ENCODE results near the gene ZSCAN22.
"Not testable (repeated sequence)": the region's sequence is repeated elsewhere in the genome, so short reads cannot be mapped to it uniquely, and the experiment has no call there.

Gene ZSCAN22

GRCh38 chr19:58305065-58305931 is 21.5 kb upstream of the ZSCAN22 start, which contains the start of gene ERVK3-1:
Gene ERVK3-1 (plus strand): TSS chr19:58305377. CDS start chr19:58312169, 6,792 bp downstream.
- Histone ChIP-seq H3K9me3 (ENCODE audit: severe bottlenecking) (no peaks in the 10 kb centered on the region), H3K27me3 (ENCODE audit: insufficient read depth, poor library complexity, severe bottlenecking) (no peaks in the 10 kb centered on the region), H3K27ac (ENCODE audit: poor library complexity, severe bottlenecking) (peak within 1 kb of the TSS; percentile 33), H3K4me1 (ENCODE audit: insufficient read depth, poor library complexity, severe bottlenecking) (peaks cover 6% of the 10 kb centered on the region), H3K4me3 (ENCODE audit: severe bottlenecking) (peak within 1 kb of the TSS; percentile 78), H3K36me3 (ENCODE audit: low read depth) (peaks cover 53% of the 10 kb centered on the region)
- no peak for TF ChIP-seq CTCF (IDR thresholded peaks at IDR 0.05; ENCODE audit: poor library complexity, severe bottlenecking)
- peak; percentile 94 for DNase-seq (ENCODE audit: low spot score)
- peak; percentile 100 for ATAC-seq (ENCODE audit: low read depth)

GRCh38 chr19:58305932-58306323 is 20.9 kb upstream of the ZSCAN22 start:
- ATAC-seq (ENCODE audit: low read depth) (no peak), DNase-seq (ENCODE audit: low spot score) (no peak)
- peak overlapping the region; percentile 33 for H3K27ac ChIP-seq (ENCODE audit: poor library complexity, severe bottlenecking)
- peaks cover 6% of the 10 kb centered on the region for H3K4me1 ChIP-seq (ENCODE audit: insufficient read depth, poor library complexity, severe bottlenecking)
- H3K36me3 ChIP-seq (ENCODE audit: low read depth) = peaks cover 56% of the 10 kb centered on the region
- no peaks in the 10 kb centered on the region for H3K9me3 ChIP-seq (ENCODE audit: severe bottlenecking)
- no peak for TF ChIP-seq CTCF (IDR thresholded peaks at IDR 0.05; ENCODE audit: poor library complexity, severe bottlenecking)
- no peaks in the 10 kb centered on the region for H3K27me3 ChIP-seq (ENCODE audit: insufficient read depth, poor library complexity, severe bottlenecking)
- peak overlapping the region; percentile 78 for H3K4me3 ChIP-seq (ENCODE audit: severe bottlenecking)

- no peaks in the 10 kb centered on the region for H3K27me3 ChIP-seq (ENCODE audit: insufficient read depth, poor library complexity, severe bottlenecking)
- peaks cover 6% of the 10 kb centered on the region for H3K4me1 ChIP-seq (ENCODE audit: insufficient read depth, poor library complexity, severe bottlenecking)
- DNase-seq (ENCODE audit: low spot score) = no peak
- H3K27ac ChIP-seq (ENCODE audit: poor library complexity, severe bottlenecking) = no peak overlapping the region
- no peak overlapping the region for H3K4me3 ChIP-seq (ENCODE audit: severe bottlenecking)
- H3K36me3 ChIP-seq (ENCODE audit: low read depth) = peaks cover 64% of the 10 kb centered on the region
- no peaks in the 10 kb centered on the region for H3K9me3 ChIP-seq (ENCODE audit: severe bottlenecking)
- no peak for TF ChIP-seq CTCF (IDR thresholded peaks at IDR 0.05; ENCODE audit: poor library complexity, severe bottlenecking)
- no peak for ATAC-seq (ENCODE audit: low read depth)
Observed at GRCh38 chr19:58307736-58308135, 19.1 kb upstream of the ZSCAN22 start.

- H3K36me3 ChIP-seq (ENCODE audit: low read depth) = peaks cover 89% of the 10 kb centered on the region
- H3K9me3 ChIP-seq (ENCODE audit: severe bottlenecking); H3K27ac ChIP-seq (ENCODE audit: poor library complexity, severe bottlenecking); H3K27me3 ChIP-seq (ENCODE audit: insufficient read depth, poor library complexity, severe bottlenecking); H3K4me3 ChIP-seq (ENCODE audit: severe bottlenecking); DNase-seq (ENCODE audit: low spot score); H3K4me1 ChIP-seq (ENCODE audit: insufficient read depth, poor library complexity, severe bottlenecking); ATAC-seq (ENCODE audit: low read depth): not testable (repeated sequence)
- peak; percentile 53 for TF ChIP-seq CTCF (IDR thresholded peaks at IDR 0.05; ENCODE audit: poor library complexity, severe bottlenecking)
Observed at GRCh38 chr19:58310685-58311084, 16.1 kb upstream of the ZSCAN22 start.

- no peaks in the 10 kb centered on the region for H3K4me1 ChIP-seq (ENCODE audit: insufficient read depth, poor library complexity, severe bottlenecking)
- no peak overlapping the region for H3K4me3 ChIP-seq (ENCODE audit: severe bottlenecking)
- peaks cover 84% of the 10 kb centered on the region for H3K36me3 ChIP-seq (ENCODE audit: low read depth)
- H3K27ac ChIP-seq (ENCODE audit: poor library complexity, severe bottlenecking) = no peak overlapping the region
- DNase-seq (ENCODE audit: low spot score) (no peak), ATAC-seq (ENCODE audit: low read depth) (no peak)
- H3K27me3 ChIP-seq (ENCODE audit: insufficient read depth, poor library complexity, severe bottlenecking) = no peaks in the 10 kb centered on the region
- no peak for TF ChIP-seq CTCF (IDR thresholded peaks at IDR 0.05; ENCODE audit: poor library complexity, severe bottlenecking)
- no peaks in the 10 kb centered on the region for H3K9me3 ChIP-seq (ENCODE audit: severe bottlenecking)
Observed at GRCh38 chr19:58311345-58311865, 15.4 kb upstream of the ZSCAN22 start.
